ENCODE results near the gene CENPT.

The CENPT gene

GRCh38 chr16:67847064-67847861 is at the start of gene CENPT:
CENPT (minus strand) TSS chr16:67847693; CDS start chr16:67833859, 13,834 bp downstream.
- no peak for DNase-seq

- no peak for DNase-seq
Observed at GRCh38 chr16:67897231-67897630, 49.7 kb upstream of the CENPT start.

GRCh38 chr16:67893743-67894399 is 46.4 kb upstream of the CENPT start:
- no peak for DNase-seq

DNA sequence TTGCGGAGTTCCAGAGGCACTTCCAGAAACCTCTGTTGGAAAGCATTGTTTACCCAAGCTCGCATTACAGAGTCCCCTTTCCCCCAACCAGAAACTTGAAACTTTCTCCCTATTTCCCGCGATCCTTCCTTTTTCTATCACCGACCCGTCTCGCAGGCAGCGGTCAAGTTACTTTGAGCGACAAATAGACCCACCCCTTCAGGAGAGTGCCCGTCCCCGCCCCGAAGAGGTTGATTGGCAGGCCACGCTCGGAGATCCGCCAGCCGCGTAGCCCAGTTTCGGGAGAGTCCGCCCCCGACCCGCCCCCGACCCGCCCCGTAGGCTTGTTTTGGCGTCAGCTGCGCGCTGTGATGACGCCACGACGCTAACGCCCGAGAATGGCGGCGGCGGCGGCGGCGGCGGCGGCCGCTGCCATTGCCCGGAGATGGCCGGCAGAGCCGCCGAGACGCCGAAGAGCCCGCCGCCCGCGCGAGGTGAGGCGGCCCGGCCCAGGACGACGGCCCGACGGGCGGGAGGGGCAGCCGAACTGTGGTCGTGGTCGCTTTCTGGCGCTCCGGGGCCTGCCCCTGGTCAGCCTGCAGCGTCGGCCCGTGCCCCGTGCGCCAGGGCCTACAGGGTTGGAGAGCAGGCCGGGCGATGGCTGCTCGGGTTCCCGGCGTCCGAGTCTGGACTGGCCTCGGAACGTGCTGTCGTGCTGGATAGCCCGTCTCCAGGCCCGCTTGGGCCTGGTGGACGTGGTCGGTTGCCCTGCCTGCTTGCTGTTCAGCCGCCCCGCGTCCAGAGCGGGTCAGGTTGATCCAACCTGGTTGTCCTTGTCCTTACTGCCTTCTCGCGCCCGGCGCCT is 45.6 kb upstream of the CENPT start, which contains the start of gene PSKH1:
Gene PSKH1, plus strand, starts transcription at position 356 of the 844 bp plus-strand sequence. CDS start 15,496 bp downstream, outside the sequence.
- DNase-seq = peak; percentile 80 to 93

DNA sequence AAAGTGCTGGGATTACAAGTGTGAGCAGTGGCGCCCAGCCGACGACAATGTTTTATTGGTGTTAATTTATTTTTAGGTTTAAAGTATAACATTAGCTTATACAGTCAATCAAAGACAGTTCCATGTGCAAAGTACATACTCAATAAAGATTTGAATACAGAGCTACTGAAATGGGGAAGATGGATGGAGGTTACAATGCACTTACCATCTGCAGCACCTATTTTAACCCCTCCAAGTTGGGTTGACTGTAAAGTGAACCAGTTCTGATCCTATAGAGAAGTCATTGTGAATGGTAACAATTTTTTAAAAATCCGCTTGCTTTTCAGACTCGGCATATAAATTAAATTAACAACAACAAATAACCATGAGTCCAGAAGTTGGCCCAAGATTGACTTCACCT is 44.9 kb upstream of the CENPT start:
- DNase-seq = no peak

GRCh38 chr16:67888331-67888730 is 40.8 kb upstream of the CENPT start:
- no peak for DNase-seq

DNA sequence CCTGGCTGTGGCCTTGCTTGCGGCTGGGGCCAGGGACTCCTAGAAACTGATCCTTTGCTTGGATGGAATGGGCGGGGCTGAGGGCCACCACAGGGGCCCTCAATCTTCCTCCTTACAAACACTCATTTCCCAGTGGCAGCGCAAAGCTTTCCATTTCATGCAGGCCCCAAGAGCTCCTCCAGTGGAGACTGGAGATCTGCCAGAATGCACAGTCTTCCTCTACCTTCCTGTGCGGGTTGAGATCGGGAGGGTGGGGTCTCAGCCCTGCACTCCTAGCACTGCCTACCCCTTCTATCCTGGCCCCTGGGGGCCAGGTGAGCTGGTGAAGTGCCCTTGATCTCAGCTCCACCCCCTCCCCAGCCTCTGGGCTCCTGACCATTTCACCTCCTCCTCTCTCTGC is 38.9 kb upstream of the CENPT start:
- no peak for DNase-seq

GRCh38 chr16:67885976-67886375 is 38.5 kb upstream of the CENPT start:
- DNase-seq = no peak

- no peak for DNase-seq
Observed at GRCh38 chr16:67885545-67885944, 38.1 kb upstream of the CENPT start.

- DNase-seq = peak in 1 of 2 experiments; percentile 53
Observed at GRCh38 chr16:67884684-67885083, 37.2 kb upstream of the CENPT start, which contains the start of gene NRN1L. NRN1L (plus strand) TSS chr16:67884885; CDS start chr16:67884904, 19 bp downstream.

- no peak for DNase-seq
Observed at GRCh38 chr16:67883872-67884261, 36.4 kb upstream of the CENPT start.

GRCh38 chr16:67883146-67883871 is 35.8 kb upstream of the CENPT start:
- no peak for DNase-seq

GRCh38 chr16:67882374-67883145 is 35.1 kb upstream of the CENPT start:
- no peak for DNase-seq

- peak in 1 of 2 experiments; percentile 30 for DNase-seq
Observed at GRCh38 chr16:67881621-67882161, 34.2 kb upstream of the CENPT start.

DNA sequence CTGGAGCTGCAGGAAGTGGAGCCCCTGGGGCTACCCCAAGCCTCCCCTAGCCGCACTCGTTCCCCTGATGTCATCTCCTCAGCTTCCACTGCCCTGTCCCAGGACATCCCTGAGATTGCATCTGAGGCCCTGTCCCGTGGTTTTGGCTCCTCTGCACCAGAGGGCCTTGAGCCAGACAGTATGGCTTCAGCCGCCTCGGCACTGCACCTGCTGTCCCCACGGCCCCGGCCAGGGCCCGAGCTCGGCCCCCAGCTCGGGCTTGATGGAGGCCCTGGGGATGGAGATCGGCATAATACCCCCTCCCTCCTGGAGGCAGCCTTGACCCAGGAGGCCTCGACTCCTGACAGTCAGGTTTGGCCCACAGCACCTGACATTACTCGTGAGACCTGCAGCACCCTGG is 33.1 kb upstream of the CENPT start:
- no peak for DNase-seq

DNA sequence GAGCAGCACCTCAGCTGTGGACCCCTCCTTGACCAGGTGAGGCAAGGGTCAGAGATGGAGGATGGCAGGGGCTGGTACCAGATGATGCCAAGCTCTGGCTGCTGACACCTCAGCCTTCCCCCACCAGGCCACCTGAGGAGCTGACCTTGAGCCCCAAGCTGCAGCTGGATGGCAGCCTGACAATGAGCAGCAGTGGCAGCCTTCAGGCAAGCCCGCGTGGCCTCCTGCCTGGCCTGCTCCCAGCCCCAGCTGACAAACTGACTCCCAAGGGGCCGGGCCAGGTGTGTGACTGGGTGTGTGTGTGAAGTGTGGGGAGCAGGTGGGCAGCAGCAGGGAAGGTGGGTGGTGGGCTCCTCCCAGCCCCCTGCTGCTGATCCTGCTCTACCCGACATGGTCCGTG is 32.4 kb upstream of the CENPT start:
- DNase-seq = no peak

- DNase-seq = no peak
Observed at GRCh38 chr16:67879462-67879861, 32.0 kb upstream of the CENPT start.

GRCh38 chr16:67878846-67879245 is 31.4 kb upstream of the CENPT start:
- no peak for DNase-seq

DNA sequence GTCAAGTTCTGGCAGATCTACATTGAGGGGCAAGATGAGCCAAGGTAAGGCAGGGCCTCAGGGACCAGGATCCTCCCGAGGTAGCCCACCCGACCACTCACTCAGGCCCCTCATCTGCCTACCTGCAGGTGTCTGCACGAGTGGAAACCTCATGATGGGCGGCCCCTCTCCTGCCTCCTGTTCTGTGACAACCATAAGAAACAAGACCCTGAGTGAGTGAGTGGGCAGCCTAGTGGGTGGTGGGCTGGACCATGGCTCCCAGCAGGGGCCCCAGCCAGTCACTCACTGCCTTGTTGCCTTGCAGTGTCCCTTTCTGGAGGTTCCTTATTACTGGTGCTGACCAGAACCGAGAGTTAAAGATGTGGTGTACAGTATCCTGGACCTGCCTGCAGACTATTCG is 30.7 kb upstream of the CENPT start:
- DNase-seq = no peak

DNA sequence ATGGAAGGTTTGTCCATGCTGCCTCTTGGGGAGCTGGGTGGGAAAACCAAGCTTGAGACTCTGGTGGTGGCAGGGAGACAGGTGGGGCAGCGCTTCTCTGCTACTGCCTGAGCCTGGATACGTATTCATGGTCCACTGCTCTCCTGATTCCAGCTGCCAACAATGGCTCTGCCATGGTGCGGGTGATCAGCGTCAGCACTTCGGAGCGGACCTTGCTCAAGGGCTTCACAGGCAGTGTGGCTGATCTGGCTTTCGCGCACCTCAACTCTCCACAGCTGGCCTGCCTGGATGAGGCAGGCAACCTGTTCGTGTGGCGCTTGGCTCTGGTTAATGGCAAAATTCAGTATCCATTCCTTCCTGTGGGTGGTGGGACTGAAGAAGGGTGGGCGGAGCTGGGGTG is 29.6 kb upstream of the CENPT start:
- no peak for DNase-seq

GRCh38 chr16:67874372-67874771 is 26.9 kb upstream of the CENPT start:
- DNase-seq = no peak
